Gastrocnemius medialis (tissue), 4 donors: ENCODE measurements around the gene ZNF326.

Experiments
- CTCF ChIP-seq, 5 experiments: fragments of 450-650 bp in 3 of 5; fragments of 200-600 bp in 2 of 5; sonication (generic) in 2 of 5; IDR thresholded peaks in 4 of 5; conservative IDR thresholded peaks in 1 of 5; 1 replicate in 4 of 5; 2 replicates in 1 of 5; pipeline ENCODE4 v1.5.1; 2016 to 2019; ENCODE audit warnings: antibody characterized with exemption in 5 of 5, mild to moderate bottlenecking in 3 of 5, moderate library complexity in 3 of 5
- POLR2A ChIP-seq, 2 donors: fragments of 450-650 bp; IDR thresholded peaks; one replicate each; pipeline ENCODE4 v1.6.1; 2017; ENCODE audit warnings: antibody characterized with exemption in 2 of 2, mild to moderate bottlenecking in 2 of 2, moderate library complexity in 2 of 2

- TF ChIP-seq CTCF (IDR thresholded peaks at IDR 0.05 in 4 of 5, conservative IDR thresholded peaks at IDR 0.05 in 1 of 5) (no peak), POLR2A (IDR thresholded peaks at IDR 0.05) (no peak)
Observed at GRCh38 chr1:90074566-90074965, 79.7 kb downstream of the ZNF326 start.
